Right lobe of liver (tissue), 4 donors: ENCODE data around the gene GOLPH3L.

Source experiments
- CTCF ChIP-seq, 4 donors: fragments of 200-600 bp in 3 of 4; fragments of 450-650 bp in 1 of 4; IDR thresholded peaks; one replicate each; pipeline versions ENCODE4 v1.5.1 to v1.8.0; 2016 to 2022; ENCODE audit warnings: antibody characterized with exemption in 4 of 4, mild to moderate bottlenecking in 2 of 4
- POLR2A ChIP-seq: fragments of 450-650 bp; IDR thresholded peaks from one replicate; pipeline ENCODE4 v1.6.1; 2017; ENCODE audit warnings: antibody characterized with exemption, mild to moderate bottlenecking
- donor health status: DM: no; HTN: no; CAD: no.
- donor health status: DM: no; HTN: no; CAD: no.
- donor health status: DM: no; HTN: yes; CAD: no.

DNA sequence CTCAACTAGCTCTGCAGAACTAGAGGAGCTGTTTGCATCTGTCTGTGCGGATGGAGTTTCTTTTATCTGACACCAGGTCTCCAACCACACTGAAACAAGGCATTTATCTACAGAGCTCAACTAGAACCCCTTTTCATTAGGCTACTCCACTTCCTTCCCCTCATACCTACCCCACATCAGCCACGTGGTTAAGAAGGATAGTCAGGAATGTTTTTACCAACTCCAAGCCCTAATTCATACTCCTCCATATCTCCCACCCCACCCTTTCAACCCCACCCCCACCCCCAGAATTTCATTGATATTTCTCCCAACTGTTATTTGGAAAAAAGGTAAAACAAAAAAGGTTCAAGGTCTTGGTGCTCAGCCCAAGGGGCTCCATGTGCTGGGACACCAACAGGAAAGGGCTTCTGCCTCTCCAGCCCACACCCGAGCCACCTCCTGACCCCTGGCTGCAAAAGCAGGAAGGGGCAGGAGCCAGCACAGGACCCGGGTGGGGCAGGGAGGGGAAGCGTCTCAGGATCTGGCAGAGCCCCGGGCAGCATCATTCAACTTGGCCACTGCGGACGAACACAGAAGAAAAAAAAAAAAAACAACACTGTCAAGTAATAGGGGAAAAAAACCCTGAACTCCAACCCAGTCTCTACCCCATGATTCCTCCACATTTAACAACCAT is 74.5 kb downstream of the GOLPH3L start:
- no peak for TF ChIP-seq CTCF (IDR thresholded peaks at IDR 0.05)
- TF ChIP-seq POLR2A: no peak
